ENCODE measurements around the gene ZMYND11.

ZMYND11 gene

DNA sequence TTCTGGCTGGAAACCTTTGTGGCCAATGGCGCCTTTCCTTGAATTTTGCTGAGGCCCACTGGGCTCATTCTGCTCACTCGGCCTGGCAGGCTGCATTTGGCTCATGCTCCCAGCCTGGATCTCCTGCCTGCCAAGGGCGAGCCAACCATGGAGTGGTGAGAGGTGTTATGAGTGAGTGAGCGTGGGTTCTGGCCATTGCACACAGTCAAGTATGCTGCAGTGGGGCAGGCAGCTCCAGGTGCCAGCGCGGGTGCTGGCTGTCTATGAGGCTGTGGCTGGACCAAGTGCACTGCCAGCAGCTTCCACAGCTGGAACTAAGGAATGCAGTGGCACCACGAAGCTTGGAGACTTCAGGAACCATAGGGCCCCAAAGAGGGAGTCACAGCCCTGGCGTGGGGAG, 43.9 kb upstream of the ZMYND11 start:
- in situ Hi-C loops (cut with MboI; ENCODE audit: low pct_unique_long_range_greater_than_20kb, low sequenced_read_pairs, unreplicated experiment) = no loop called here
- TF ChIP-seq, protein P1, sequence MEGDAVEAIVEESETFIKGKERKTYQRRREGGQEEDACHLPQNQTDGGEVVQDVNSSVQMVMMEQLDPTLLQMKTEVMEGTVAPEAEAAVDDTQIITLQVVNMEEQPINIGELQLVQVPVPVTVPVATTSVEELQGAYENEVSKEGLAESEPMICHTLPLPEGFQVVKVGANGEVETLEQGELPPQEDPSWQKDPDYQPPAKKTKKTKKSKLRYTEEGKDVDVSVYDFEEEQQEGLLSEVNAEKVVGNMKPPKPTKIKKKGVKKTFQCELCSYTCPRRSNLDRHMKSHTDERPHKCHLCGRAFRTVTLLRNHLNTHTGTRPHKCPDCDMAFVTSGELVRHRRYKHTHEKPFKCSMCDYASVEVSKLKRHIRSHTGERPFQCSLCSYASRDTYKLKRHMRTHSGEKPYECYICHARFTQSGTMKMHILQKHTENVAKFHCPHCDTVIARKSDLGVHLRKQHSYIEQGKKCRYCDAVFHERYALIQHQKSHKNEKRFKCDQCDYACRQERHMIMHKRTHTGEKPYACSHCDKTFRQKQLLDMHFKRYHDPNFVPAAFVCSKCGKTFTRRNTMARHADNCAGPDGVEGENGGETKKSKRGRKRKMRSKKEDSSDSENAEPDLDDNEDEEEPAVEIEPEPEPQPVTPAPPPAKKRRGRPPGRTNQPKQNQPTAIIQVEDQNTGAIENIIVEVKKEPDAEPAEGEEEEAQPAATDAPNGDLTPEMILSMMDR (IDR thresholded peaks at IDR 0.05; ENCODE audit: extremely low read depth, insufficient read depth, missing control alignments) = no peak
- DNase-seq (ENCODE audit: low spot score) = no peak

DNA sequence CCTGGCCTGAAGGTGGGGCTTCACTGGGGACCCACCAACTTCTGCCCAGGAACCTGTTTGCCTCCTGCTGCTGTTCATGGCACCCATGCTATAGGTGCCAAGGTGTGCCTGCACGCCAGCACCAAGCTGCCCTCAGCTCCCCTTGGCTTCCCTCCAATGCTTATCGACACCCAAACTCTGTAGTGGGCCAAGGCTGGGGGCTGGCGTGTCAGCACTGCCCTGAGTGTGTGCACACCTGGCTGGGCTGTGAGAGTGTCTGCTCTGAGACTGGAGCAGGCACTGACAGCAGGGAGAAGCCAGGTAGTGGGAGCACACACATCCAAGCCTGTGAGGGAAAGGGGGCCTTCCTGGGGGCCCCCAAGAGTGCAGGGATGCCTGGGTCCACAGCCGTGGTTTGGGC, 43.1 kb upstream of the ZMYND11 start:
- TF ChIP-seq, protein P1 (IDR thresholded peaks at IDR 0.05; ENCODE audit: extremely low read depth, insufficient read depth, missing control alignments) = no peak

DNA sequence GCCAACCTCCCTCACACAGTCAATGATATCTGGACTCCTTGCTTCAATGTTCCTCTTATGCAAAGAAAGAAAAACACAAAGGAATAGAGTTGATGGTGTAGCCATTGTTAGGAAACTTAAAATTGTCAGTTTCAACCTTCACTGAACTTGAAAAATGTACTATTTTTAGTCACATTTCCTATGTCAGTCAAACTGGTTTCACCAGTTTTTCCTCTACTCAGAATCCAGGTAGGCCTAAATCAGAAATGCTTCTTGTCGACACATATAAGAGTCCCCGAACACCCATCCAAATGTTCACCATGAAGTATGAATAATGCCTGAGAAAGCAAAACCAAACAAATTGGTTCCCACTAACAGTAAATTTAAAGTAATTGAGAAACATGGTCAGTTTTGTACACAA, 42.4 kb upstream of the ZMYND11 start:
- in situ Hi-C loops (cut with MboI; ENCODE audit: low pct_unique_long_range_greater_than_20kb, low sequenced_read_pairs, unreplicated experiment) = no loop called here
- TF ChIP-seq, protein P1 (IDR thresholded peaks at IDR 0.05; ENCODE audit: extremely low read depth, insufficient read depth, missing control alignments) = no peak
- DNase-seq (ENCODE audit: low spot score) = no peak

More for the DNA sequence above, 43.1 kb upstream of the ZMYND11 start:
- in situ Hi-C loops (cut with MboI; ENCODE audit: low pct_unique_long_range_greater_than_20kb, low sequenced_read_pairs, unreplicated experiment) = no loop called here
- DNase-seq (ENCODE audit: low spot score) = no peak

DNA sequence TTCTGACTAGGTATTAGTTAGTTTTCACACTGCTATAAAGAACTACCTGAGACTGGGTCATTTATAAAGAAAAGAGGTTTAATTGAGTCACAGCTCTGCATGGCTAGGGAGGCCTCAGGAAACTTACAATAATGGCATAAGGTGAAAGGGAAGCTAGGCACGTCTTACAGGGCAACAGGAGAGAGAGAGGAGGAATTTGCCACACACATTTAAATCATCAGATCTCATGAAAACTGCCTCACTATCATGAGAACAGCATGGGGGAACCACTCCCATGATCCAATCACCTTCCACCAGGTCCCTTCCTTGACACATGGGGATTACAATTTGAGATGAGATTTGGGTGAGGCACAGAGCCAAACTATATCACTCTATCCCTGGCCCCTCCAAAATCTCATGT, 40.6 kb upstream of the ZMYND11 start:
- in situ Hi-C loops (cut with MboI; ENCODE audit: low pct_unique_long_range_greater_than_20kb, low sequenced_read_pairs, unreplicated experiment) = no loop called here
- TF ChIP-seq, protein P1 (IDR thresholded peaks at IDR 0.05; ENCODE audit: extremely low read depth, insufficient read depth, missing control alignments) = no peak
- DNase-seq (ENCODE audit: low spot score) = no peak

DNA sequence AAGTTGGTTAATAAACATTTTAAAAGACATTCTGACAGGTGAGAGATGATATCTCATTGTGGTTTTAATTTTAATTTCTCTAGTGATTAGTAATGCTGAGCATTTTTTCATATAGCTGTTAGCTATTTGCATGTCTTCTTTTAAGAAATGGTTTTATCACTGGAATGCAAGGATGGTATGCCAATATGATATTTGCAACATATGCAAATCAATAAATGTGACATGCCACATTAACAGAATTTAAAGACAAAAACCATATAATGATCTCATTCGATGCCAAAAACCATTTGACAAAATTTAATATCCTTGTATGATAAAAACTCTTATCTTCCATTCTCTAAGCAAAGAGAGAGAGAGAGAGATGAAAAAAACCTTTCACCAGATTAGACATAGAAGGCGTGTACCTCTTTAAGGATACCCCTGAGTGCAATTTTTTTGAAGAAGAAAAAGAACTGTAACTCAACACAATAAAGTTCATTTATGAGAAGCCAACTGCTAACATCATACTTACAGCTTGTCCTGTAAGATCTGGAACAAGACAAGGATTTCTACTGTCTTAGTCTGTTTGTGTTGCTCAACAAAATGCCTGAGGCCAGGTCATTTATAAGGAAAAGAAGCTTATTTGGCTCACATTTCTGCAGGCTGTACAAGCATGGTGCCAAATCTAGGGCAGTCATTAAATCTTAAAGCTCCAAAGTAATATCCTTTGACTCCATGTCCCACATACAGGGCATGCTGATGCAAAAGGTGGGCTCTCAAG, 39.7 kb upstream of the ZMYND11 start:
- in situ Hi-C loops (cut with MboI; ENCODE audit: low pct_unique_long_range_greater_than_20kb, low sequenced_read_pairs, unreplicated experiment) = no loop called here
- DNase-seq (ENCODE audit: low spot score) = no peak
- TF ChIP-seq, protein P1 (IDR thresholded peaks at IDR 0.05; ENCODE audit: extremely low read depth, insufficient read depth, missing control alignments) = no peak

DNA sequence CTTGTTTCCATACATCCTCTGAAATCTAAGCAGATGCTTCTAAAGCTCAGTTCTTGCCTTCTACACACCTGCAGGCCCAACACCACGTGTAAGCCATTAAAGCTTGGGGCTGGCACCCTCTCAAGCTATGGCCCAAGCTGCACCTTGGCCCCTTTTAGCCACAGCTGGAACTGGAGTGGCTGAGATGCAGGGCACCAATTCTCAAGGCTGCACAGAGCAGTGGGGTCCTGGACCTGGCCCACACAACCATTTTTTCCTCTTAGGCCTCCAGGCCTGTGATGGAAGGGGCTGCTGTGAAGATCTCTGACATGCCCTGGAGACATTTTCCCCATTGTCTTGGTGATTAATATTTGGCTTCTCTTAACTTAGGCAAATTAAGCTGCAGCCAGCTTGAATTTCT, 38.8 kb upstream of the ZMYND11 start:
- in situ Hi-C loops (cut with MboI; ENCODE audit: low pct_unique_long_range_greater_than_20kb, low sequenced_read_pairs, unreplicated experiment) = no loop called here
- TF ChIP-seq, protein P1 (IDR thresholded peaks at IDR 0.05; ENCODE audit: extremely low read depth, insufficient read depth, missing control alignments) = no peak

More for the DNA sequence above, 38.8 kb upstream of the ZMYND11 start:
- no peak for DNase-seq (ENCODE audit: low spot score)
